Epithelial cell of proximal tubule (primary cell): Measurements from ENCODE around the gene TTC29. TPM values are rescaled to one million over a fixed set of nuclear protein-coding genes. Genes with fewer than 3 reads are reported as not detected.
A peak's percentile ranks its signal among the peaks of the same experiment; 100 is the strongest.

Experiments used
- DNase-seq: peaks from one replicate; pipeline ENCODE4 v3.0.0-alpha.2; 2011; ENCODE audit warnings: low read depth
- H3K4me3 ChIP-seq: 2 replicates; pipeline ENCODE4 v1.5.1; 2011; ENCODE audit warnings: low read depth, mild to moderate bottlenecking, low read length
- CTCF ChIP-seq: conservative IDR thresholded peaks from 2 replicates; pipeline ENCODE4 v1.5.1; 2012; ENCODE audit warnings: low read depth, mild to moderate bottlenecking, low read length
- total RNA-seq: library from RNA; depleted of rRNA; stranded (reverse); fragments of >200 nt; gene quantifications from 2 replicates; pipeline ENCODE4 v1.2.3, GENCODE V29; 2015

The TTC29 gene
- total RNA-seq, 1 donor from 2014 or later: 2.5 TPM

GRCh38 chr4:146932116-146932515 is 13.5 kb downstream of the TTC29 start:
- no peak overlapping the region for H3K4me3 ChIP-seq
- no peak for TF ChIP-seq CTCF
- no peak for DNase-seq

GRCh38 chr4:146930673-146931072 is 15.0 kb downstream of the TTC29 start:
- H3K4me3 ChIP-seq: no peak overlapping the region
- DNase-seq: no peak
- TF ChIP-seq CTCF: no peak

GRCh38 chr4:146927695-146928094 is 18.0 kb downstream of the TTC29 start:
- DNase-seq: no peak
- H3K4me3 ChIP-seq: no peak overlapping the region
- no peak for TF ChIP-seq CTCF

- DNase-seq: no peak
- no peak overlapping the region for H3K4me3 ChIP-seq
- TF ChIP-seq CTCF: peak; percentile 81
These were observed 29.1 kb downstream of the TTC29 start for GRCh38 chr4:146916479-146917076.

GRCh38 chr4:146915132-146915531 is 30.5 kb downstream of the TTC29 start:
- TF ChIP-seq CTCF: no peak

GRCh38 chr4:146900295-146900694 is 45.4 kb downstream of the TTC29 start:
- H3K4me3 ChIP-seq: no peak overlapping the region
- no peak for TF ChIP-seq CTCF
- DNase-seq: no peak

More at GRCh38 chr4:146915132-146915531, 30.5 kb downstream of the TTC29 start:
- H3K4me3 ChIP-seq: no peak overlapping the region
- no peak for DNase-seq

GRCh38 chr4:146890301-146890700 is 55.4 kb downstream of the TTC29 start:
- no peak for TF ChIP-seq CTCF
- H3K4me3 ChIP-seq: no peak overlapping the region
- DNase-seq: no peak
